Upper lobe of right lung (tissue), 1 donor: ENCODE data around the gene SPATA20. TPM values are rescaled to one million over a fixed set of nuclear protein-coding genes. Genes with fewer than 3 reads are reported as not detected.

Experiments
- ATAC-seq: fragments of 200-7000 bp; cut with Tn5 transposase; one replicate; pipeline ENCODE4 v1.9.1; 2020; ENCODE audit warnings: mild to moderate bottlenecking, moderate library complexity
- DNase-seq: peaks from one replicate; pipeline ENCODE4 v3.0.0-alpha.2; 2020
- H3K27ac ChIP-seq: fragments of 200-600 bp; one replicate; pipeline ENCODE4 v1.8.0; 2022
- H3K27me3 ChIP-seq: fragments of 200-600 bp; one replicate; pipeline ENCODE4 v1.8.0; 2022; ENCODE audit warnings: mild to moderate bottlenecking
- H3K36me3 ChIP-seq: fragments of 200-600 bp; one replicate; pipeline ENCODE4 v1.8.0; 2022
- H3K4me1 ChIP-seq: fragments of 200-600 bp; one replicate; pipeline ENCODE4 v1.8.0; 2022
- H3K4me3 ChIP-seq: fragments of 200-600 bp; one replicate; pipeline ENCODE4 v1.8.0; 2022; ENCODE audit warnings: mild to moderate bottlenecking
- H3K9me3 ChIP-seq: fragments of 200-600 bp; one replicate; pipeline ENCODE4 v1.8.0; 2022
- intact Hi-C: fragments of 100-400 bp; cut with DNase I; formaldehyde crosslinking; loops from one replicate; pipeline ENCODE4 v1.11.0; 2022
- total RNA-seq: library from RNA; stranded (reverse); fragmentation: NEBNext Ultra II Directional; extraction: Animal tissue kit (Norgen Biotek cat#: 25700); gene quantifications from one replicate; pipeline ENCODE4 v1.2.1, GENCODE V29; 2021
- TF ChIP-seq, protein P1 (sequence below): fragments of 200-600 bp; IDR thresholded peaks from one replicate; pipeline ENCODE4 v1.8.0; 2022; ENCODE audit warnings: antibody characterized with exemption
- donor health status: DM: no; HTN: yes; CAD: no; lungs with severe emphysema.

Gene SPATA20
- total RNA-seq, 1 donor from 2014 or later: 31.6 TPM

DNA sequence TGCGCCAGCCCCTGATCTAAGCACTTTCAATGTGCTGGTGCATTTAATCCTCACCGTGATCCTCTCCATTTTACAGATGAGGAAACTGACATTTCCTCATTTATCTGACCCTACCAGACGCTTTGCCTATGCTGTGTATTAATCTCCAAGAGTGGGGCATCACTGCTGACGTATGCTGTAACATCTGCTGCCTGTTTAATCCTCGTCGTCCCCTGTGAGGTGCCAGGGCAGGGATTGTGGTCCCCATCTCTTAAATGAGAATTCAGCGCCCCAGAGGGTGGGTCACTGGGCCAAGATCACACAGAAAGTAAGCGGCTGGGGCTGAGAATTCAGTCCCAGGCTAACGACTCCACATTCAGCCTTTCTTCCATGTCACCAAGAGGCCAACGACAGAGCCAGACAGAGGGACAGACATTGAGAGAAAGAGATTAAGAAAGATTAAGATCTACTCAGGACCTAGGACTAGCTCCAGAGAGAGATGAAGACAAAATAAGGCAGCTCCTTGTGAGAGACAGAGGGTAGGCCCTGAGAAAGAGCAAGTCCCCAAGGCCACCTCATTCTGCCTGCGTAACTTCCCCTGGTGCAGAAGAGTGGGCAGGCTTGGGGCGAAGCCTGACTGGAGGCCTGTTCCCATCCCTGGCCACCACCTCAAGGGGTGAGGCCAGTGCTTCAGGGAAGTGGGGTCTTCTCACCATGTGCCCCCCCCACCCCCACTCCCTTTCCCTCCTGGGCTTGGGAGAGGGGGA, 27.1 kb downstream of the SPATA20 start:
- DNase-seq: no peak
- no peaks in the 10 kb centered on the region for H3K4me1 ChIP-seq
- no peak overlapping the region for H3K4me3 ChIP-seq
- no peaks in the 10 kb centered on the region for H3K36me3 ChIP-seq
- H3K27ac ChIP-seq: no peak overlapping the region
- intact Hi-C loops: no loop called here
- H3K27me3 ChIP-seq: no peaks in the 10 kb centered on the region
- no peak for ATAC-seq
- H3K9me3 ChIP-seq: no peaks in the 10 kb centered on the region
- TF ChIP-seq, protein P1, sequence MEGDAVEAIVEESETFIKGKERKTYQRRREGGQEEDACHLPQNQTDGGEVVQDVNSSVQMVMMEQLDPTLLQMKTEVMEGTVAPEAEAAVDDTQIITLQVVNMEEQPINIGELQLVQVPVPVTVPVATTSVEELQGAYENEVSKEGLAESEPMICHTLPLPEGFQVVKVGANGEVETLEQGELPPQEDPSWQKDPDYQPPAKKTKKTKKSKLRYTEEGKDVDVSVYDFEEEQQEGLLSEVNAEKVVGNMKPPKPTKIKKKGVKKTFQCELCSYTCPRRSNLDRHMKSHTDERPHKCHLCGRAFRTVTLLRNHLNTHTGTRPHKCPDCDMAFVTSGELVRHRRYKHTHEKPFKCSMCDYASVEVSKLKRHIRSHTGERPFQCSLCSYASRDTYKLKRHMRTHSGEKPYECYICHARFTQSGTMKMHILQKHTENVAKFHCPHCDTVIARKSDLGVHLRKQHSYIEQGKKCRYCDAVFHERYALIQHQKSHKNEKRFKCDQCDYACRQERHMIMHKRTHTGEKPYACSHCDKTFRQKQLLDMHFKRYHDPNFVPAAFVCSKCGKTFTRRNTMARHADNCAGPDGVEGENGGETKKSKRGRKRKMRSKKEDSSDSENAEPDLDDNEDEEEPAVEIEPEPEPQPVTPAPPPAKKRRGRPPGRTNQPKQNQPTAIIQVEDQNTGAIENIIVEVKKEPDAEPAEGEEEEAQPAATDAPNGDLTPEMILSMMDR: no peak

DNA sequence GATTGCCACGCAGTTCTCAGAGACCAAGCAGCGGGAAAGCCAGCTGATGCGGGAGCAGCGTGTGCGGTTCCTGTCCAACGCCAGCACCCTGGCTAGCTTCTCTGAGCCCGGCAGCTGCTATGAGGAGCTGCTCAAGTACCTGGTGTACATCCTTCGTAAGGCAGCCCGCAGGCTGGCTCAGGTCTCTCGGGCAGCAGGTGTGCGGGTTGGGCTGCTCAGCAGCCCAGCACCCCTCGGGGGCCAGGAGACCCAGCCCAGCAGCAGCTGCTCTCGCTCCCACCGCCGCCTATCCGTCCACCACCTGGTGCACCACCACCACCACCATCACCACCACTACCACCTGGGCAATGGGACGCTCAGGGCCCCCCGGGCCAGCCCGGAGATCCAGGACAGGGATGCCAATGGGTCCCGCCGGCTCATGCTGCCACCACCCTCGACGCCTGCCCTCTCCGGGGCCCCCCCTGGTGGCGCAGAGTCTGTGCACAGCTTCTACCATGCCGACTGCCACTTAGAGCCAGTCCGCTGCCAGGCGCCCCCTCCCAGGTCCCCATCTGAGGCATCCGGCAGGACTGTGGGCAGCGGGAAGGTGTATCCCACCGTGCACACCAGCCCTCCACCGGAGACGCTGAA, 28.7 kb downstream of the SPATA20 start:
- ATAC-seq: no peak
- no peak overlapping the region for H3K27ac ChIP-seq
- intact Hi-C loops: no loop called here
- TF ChIP-seq, protein P1: no peak
- no peak for DNase-seq
- H3K4me3 ChIP-seq: no peak overlapping the region
- no peaks in the 10 kb centered on the region for H3K27me3 ChIP-seq
- H3K4me1 ChIP-seq: no peaks in the 10 kb centered on the region
- H3K36me3 ChIP-seq: no peaks in the 10 kb centered on the region
- H3K9me3 ChIP-seq: no peaks in the 10 kb centered on the region

DNA sequence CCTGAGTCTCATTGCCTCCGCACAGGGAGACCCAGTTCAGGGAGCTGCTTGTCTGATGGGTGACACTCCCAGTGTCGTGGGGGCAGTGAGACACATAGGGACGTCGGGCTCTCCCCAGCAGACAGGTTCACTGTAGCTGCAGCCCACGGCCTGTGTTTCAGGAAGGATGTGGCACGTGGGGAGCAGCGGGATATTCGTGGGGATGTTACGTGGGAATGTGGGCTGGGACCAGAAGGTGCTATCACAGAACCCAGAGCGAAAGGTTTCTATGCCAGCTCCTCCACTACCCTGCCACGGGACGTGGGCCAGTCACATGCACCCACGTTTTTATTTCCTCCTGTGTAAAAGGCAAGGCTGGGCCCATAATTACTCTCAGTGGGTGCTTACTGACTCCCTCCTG, 29.9 kb downstream of the SPATA20 start:
- Histone ChIP-seq H3K4me1 (no peaks in the 10 kb centered on the region), H3K4me3 (no peak overlapping the region), H3K9me3 (no peaks in the 10 kb centered on the region), H3K27me3 (no peaks in the 10 kb centered on the region), H3K36me3 (no peaks in the 10 kb centered on the region), H3K27ac (no peak overlapping the region)
- intact Hi-C loops: no loop called here
- no peak for ATAC-seq
- no peak for DNase-seq
- TF ChIP-seq, protein P1: no peak

DNA sequence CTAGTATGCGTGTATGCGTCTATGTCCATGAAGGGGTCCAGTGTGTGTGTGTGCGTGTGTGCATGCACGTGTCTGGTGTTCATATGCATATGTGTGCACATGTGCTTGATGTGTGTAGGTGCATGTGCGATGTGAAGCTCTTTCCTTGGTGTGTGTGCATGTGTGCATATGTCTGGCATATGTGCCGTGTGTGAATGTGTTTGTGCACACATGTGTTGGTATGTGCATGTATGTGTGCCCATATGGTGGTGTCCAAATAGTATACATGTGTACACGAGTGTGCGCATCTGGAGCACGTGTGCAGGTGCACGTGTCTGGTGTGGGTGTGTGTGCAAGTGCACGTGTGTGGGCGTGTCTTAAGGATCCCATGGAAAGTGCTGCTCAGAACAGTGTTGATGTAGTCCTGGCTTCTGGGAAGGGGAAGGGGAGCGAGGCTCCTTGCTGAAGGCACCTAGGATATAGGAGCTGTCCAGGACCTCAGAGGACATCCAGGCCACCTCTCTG, 30.5 kb downstream of the SPATA20 start:
- TF ChIP-seq, protein P1: no peak
- Histone ChIP-seq H3K4me3 (no peak overlapping the region), H3K4me1 (no peaks in the 10 kb centered on the region), H3K27me3 (no peaks in the 10 kb centered on the region), H3K36me3 (no peaks in the 10 kb centered on the region), H3K27ac (no peak overlapping the region), H3K9me3 (no peaks in the 10 kb centered on the region)
- intact Hi-C loops: no loop called here
- ATAC-seq: no peak
- DNase-seq: no peak

DNA sequence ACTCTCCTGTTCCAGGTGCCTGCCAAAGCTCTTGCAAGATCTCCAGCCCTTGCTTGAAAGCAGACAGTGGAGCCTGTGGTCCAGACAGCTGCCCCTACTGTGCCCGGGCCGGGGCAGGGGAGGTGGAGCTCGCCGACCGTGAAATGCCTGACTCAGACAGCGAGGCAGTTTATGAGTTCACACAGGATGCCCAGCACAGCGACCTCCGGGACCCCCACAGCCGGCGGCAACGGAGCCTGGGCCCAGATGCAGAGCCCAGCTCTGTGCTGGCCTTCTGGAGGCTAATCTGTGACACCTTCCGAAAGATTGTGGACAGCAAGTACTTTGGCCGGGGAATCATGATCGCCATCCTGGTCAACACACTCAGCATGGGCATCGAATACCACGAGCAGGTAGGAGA, 31.2 kb downstream of the SPATA20 start:
- H3K36me3 ChIP-seq: no peaks in the 10 kb centered on the region
- H3K27ac ChIP-seq: no peak overlapping the region
- intact Hi-C loops: no loop called here
- DNase-seq (no peak), ATAC-seq (no peak)
- H3K4me3 ChIP-seq: no peak overlapping the region
- TF ChIP-seq, protein P1: no peak
- H3K4me1 ChIP-seq: no peaks in the 10 kb centered on the region
- no peaks in the 10 kb centered on the region for H3K27me3 ChIP-seq
- no peaks in the 10 kb centered on the region for H3K9me3 ChIP-seq
